Small intestine (tissue), 7 donors: Measurements from ENCODE around the gene DACT2. TPM values are rescaled to one million over a fixed set of nuclear protein-coding genes. Genes with fewer than 3 reads are reported as not detected.
A peak's percentile ranks its signal among the peaks of the same experiment; 100 is the strongest.
"Not testable (repeated sequence)": the region's sequence is repeated elsewhere in the genome, so short reads cannot be mapped to it uniquely, and the experiment has no call there.

ENCODE experiments used
- DNase-seq, 2 donors: peaks; one replicate each; pipeline versions ENCODE4 v3.0.0 to v3.0.0-alpha.2; 2013
- FAIRE-seq: peaks from 2 replicates; lab custom pipeline; 2012; peaks lifted over from hg19 to GRCh38; lab: Jason Lieb, UNC
- H3K27ac ChIP-seq, 3 donors: one replicate each; pipeline ENCODE4 v1.5.1; 2013; ENCODE audit warnings: low read length in 2 of 3, mild to moderate bottlenecking in 2 of 3, control low read depth in 1 of 3, inconsistent platforms in 1 of 3, low read depth in 1 of 3, moderate library complexity in 1 of 3
- H3K27me3 ChIP-seq, 3 donors: one replicate each; pipeline ENCODE4 v1.6.1; 2013; ENCODE audit warnings: low read length in 3 of 3, inconsistent platforms in 1 of 3; ENCODE audit not compliant: control insufficient read depth in 3 of 3, insufficient read depth in 3 of 3
- H3K36me3 ChIP-seq, 3 donors: one replicate each; pipeline ENCODE4 v1.6.1; 2013; ENCODE audit warnings: low read length in 3 of 3, inconsistent platforms in 1 of 3, low read depth in 1 of 3, mild to moderate bottlenecking in 1 of 3, moderate library complexity in 1 of 3; ENCODE audit not compliant: control insufficient read depth in 3 of 3, insufficient read depth in 2 of 3
- H3K4me1 ChIP-seq, 3 donors: one replicate each; pipeline ENCODE4 v1.6.1; 2013; ENCODE audit warnings: low read length in 2 of 3, inconsistent platforms in 1 of 3, low read depth in 1 of 3, mild to moderate bottlenecking in 1 of 3, moderate library complexity in 1 of 3; ENCODE audit not compliant: control insufficient read depth in 3 of 3, insufficient read depth in 2 of 3
- H3K4me3 ChIP-seq, 3 donors: one replicate each; pipeline ENCODE4 v1.5.1; 2013; ENCODE audit warnings: low read length in 3 of 3, control low read depth in 1 of 3, inconsistent platforms in 1 of 3, low read depth in 1 of 3, mild to moderate bottlenecking in 1 of 3, moderate library complexity in 1 of 3
- H3K9me3 ChIP-seq, 2 donors: one replicate each; pipeline ENCODE4 v1.6.1; 2013; ENCODE audit warnings: low read depth in 1 of 2, low read length in 1 of 2; ENCODE audit not compliant: control insufficient read depth in 2 of 2, insufficient read depth in 1 of 2
- WGBS, 3 donors: extraction: QIAGEN DNeasy Blood & Tissue Kit; methylation state at CpG; one replicate each; pipeline ENCODE4 v1.1.7; 2013; 5-methylcytosine and 5-hydroxymethylcytosine counted together
- polyA plus RNA-seq, 4 donors: library from polyadenylated mRNA; stranded (reverse) in 3 of 4; unstranded in 1 of 4; fragments of 200-250 nt in 3 of 4; fragments of 120-200 nt in 1 of 4; gene quantifications; one replicate each; pipeline versions ENCODE4 v1.2.1 to v1.2.3, GENCODE V29; 2013
- donor health status: healthy with polysubstance abuse.
- donor health status: control.
- donor health status: control.
- donor health status: Bipolar disorder and iron deficiency.
- donor health status: healthy.

DACT2 gene
- polyA plus RNA-seq, 4 donors, result 0.48 to 7.7 (median 0.54) TPM; not detected in 1

GRCh38 chr6:168283686-168284025 lies 35.9 kb downstream of the DACT2 start:
- Histone ChIP-seq H3K36me3 (no peaks in the 10 kb centered on the region), H3K27me3 (no peaks in the 10 kb centered on the region), H3K27ac (no peak overlapping the region), H3K9me3 (no peaks in the 10 kb centered on the region), H3K4me1 (peaks cover 0 to 3% (median 0%) of the 10 kb centered on the region in 3 donors), H3K4me3 (no peak overlapping the region)
- DNase-seq, result no peak
- 95 to 96% (median 95%) methylated on average over 14 of the region's 14 CpGs for WGBS, 3 donors
- FAIRE-seq, result no peak

- Histone ChIP-seq H3K4me3 (no peak overlapping the region), H3K27ac (no peak overlapping the region), H3K27me3 (no peaks in the 10 kb centered on the region), H3K4me1 (peaks cover 0 to 3% (median 0%) of the 10 kb centered on the region in 3 donors), H3K36me3 (no peaks in the 10 kb centered on the region), H3K9me3 (no peaks in the 10 kb centered on the region)
- 55 to 80% (median 59%) methylated on average over 20 of the region's 20 CpGs for WGBS, 3 donors
- DNase-seq, result peak; percentile 43 to 68
- no peak for FAIRE-seq
Observed at GRCh38 chr6:168282985-168283685, 36.4 kb downstream of the DACT2 start.

GRCh38 chr6:168281826-168282225 lies 37.8 kb downstream of the DACT2 start:
- 79 to 84% (median 81%) methylated on average over 7 of the region's 7 CpGs for WGBS, 3 donors
- FAIRE-seq, result no peak
- peaks cover 0 to 3% (median 0%) of the 10 kb centered on the region in 3 donors for H3K4me1 ChIP-seq

GRCh38 chr6:168281314-168281713 lies 38.3 kb downstream of the DACT2 start:
- not testable (repeated sequence) for H3K4me3 ChIP-seq, H3K36me3 ChIP-seq, DNase-seq, FAIRE-seq, H3K9me3 ChIP-seq, H3K27ac ChIP-seq, H3K4me1 ChIP-seq, H3K27me3 ChIP-seq
- WGBS, 3 donors, result 79 to 98% (median 94%) methylated on average over 8 to 13 of the region's 13 CpGs

More at GRCh38 chr6:168281826-168282225, 37.8 kb downstream of the DACT2 start:
- Histone ChIP-seq H3K27ac (no peak overlapping the region), H3K4me3 (no peak overlapping the region), H3K36me3 (no peaks in the 10 kb centered on the region), H3K9me3 (no peaks in the 10 kb centered on the region), H3K27me3 (no peaks in the 10 kb centered on the region)
- DNase-seq, result no peak

- FAIRE-seq (no peak), DNase-seq (no peak)
- Histone ChIP-seq H3K27me3 (no peaks in the 10 kb centered on the region), H3K4me1 (peaks cover 0 to 3% (median 0%) of the 10 kb centered on the region in 3 donors), H3K36me3 (no peaks in the 10 kb centered on the region), H3K9me3 (no peaks in the 10 kb centered on the region), H3K4me3 (no peak overlapping the region), H3K27ac (no peak overlapping the region)
- WGBS, 3 donors, result 74 to 84% (median 76%) methylated on average over 13 of the region's 13 CpGs
Observed at GRCh38 chr6:168280899-168281245, 38.7 kb downstream of the DACT2 start.

- no peaks in the 10 kb centered on the region for H3K36me3 ChIP-seq
- H3K27ac ChIP-seq, result no peak overlapping the region
- H3K4me3 ChIP-seq, result no peak overlapping the region
- H3K4me1 ChIP-seq, result peaks cover 0 to 6% (median 0%) of the 10 kb centered on the region in 3 donors
- 80 to 89% (median 82%) methylated on average over 21 of the region's 21 CpGs for WGBS, 3 donors
- no peak for FAIRE-seq
- DNase-seq, result no peak
- no peaks in the 10 kb centered on the region for H3K9me3 ChIP-seq
- no peaks in the 10 kb centered on the region for H3K27me3 ChIP-seq
Observed at GRCh38 chr6:168280020-168280898, 39.3 kb downstream of the DACT2 start.

- FAIRE-seq, result no peak
Observed at GRCh38 chr6:168279403-168279935, 40.1 kb downstream of the DACT2 start.

GRCh38 chr6:168278904-168279303 lies 40.7 kb downstream of the DACT2 start:
- H3K9me3 ChIP-seq, result no peaks in the 10 kb centered on the region
- DNase-seq (peak in 1 of 2 donors; percentile 30), FAIRE-seq (no peak)
- H3K27me3 ChIP-seq, result no peaks in the 10 kb centered on the region
- H3K4me3 ChIP-seq, result no peak overlapping the region
- H3K27ac ChIP-seq, result no peak overlapping the region
- 74 to 80% (median 79%) methylated on average over 15 of the region's 15 CpGs for WGBS, 3 donors
- no peaks in the 10 kb centered on the region for H3K36me3 ChIP-seq
- H3K4me1 ChIP-seq, result peaks cover 0 to 14% (median 3%) of the 10 kb centered on the region in 3 donors

More at GRCh38 chr6:168279403-168279935, 40.1 kb downstream of the DACT2 start:
- H3K9me3 ChIP-seq, result no peaks in the 10 kb centered on the region
- no peaks in the 10 kb centered on the region for H3K36me3 ChIP-seq
- no peak overlapping the region for H3K4me3 ChIP-seq
- WGBS, 3 donors, result 84 to 89% (median 88%) methylated on average over 20 to 21 of the region's 21 CpGs
- no peak overlapping the region for H3K27ac ChIP-seq
- H3K4me1 ChIP-seq, result peaks cover 0 to 14% (median 3%) of the 10 kb centered on the region in 3 donors
- no peaks in the 10 kb centered on the region for H3K27me3 ChIP-seq
- DNase-seq, result no peak
